Activated gamma-delta T cell (primary cell): Measurements from ENCODE around the gene PRSS38.

ENCODE experiments used
- DNase-seq: peaks from one replicate; lab custom pipeline; 2025; lab: John Stamatoyannopoulos, UW

Gene PRSS38

GRCh38 chr1:227793079-227793947 lies 22.2 kb upstream of the PRSS38 start:
- DNase-seq = no peak

DNA sequence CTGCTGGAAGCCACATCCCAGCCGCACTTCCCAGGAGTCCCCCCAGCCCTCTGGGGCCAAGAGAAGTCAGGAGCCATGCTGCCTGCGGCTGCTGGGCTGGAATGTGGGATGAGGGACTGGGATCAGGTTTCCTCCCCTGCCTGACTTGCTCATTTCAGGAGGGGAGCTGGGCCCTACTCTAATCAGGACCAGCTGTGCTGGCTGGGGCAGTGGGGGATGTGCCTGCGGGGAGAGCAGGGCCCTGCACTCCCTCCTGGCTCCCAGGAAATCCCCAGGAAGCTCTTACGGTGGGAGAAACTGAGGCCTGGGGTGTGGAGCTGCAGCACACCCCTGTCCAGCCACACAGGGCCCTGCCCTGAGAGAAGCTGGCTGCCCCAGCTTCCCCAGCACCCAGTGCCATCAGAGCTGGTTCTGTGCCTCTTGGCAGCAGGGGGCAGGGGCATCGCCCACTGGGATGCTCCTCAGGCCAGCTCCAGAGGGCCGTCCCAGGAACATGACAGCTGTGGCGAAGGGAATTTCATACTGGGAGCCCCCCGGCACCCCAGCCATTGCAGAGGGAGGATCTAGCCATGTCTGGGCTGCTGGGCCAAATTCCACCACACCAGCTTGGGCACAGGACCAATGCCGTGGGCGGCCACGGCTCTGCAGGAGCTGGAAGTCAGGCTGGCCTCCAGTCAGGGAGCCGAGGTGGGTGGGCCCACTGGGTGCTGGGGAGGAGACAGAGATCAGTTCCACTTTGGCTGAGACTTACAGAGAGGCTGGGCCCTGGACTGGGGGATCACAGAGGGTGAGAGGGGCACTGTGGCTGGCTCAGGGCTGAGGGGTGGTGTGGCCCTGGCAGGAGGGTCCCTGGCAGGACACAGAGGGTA lies 21.3 kb upstream of the PRSS38 start:
- no peak for DNase-seq

DNA sequence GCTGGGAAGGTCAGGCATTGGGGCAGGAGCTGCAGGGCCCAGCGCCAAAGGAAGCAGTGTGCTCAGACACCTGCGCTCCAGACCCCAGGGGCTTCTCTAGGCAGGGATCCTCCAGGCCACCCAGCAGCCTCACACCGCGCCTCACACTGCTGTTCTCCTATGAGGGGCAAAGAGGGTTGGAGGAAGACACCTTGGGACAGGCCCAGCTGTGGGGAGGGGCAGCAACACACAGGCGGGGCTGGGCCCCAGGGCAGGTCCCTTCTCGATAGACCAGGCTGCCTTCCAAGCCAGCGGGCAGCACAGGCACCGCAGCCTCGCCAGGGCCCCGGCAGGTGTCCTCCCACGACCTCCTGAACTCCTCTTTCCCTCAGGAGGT lies 20.7 kb upstream of the PRSS38 start:
- no peak for DNase-seq

GRCh38 chr1:227795732-227796131 lies 19.7 kb upstream of the PRSS38 start:
- no peak for DNase-seq

- no peak for DNase-seq
Measured at GRCh38 chr1:227796359-227796915, 19.0 kb upstream of the PRSS38 start.

- no peak for DNase-seq
Measured at GRCh38 chr1:227797144-227797543, 18.3 kb upstream of the PRSS38 start.

GRCh38 chr1:227797625-227798024 lies 17.9 kb upstream of the PRSS38 start:
- no peak for DNase-seq

DNA sequence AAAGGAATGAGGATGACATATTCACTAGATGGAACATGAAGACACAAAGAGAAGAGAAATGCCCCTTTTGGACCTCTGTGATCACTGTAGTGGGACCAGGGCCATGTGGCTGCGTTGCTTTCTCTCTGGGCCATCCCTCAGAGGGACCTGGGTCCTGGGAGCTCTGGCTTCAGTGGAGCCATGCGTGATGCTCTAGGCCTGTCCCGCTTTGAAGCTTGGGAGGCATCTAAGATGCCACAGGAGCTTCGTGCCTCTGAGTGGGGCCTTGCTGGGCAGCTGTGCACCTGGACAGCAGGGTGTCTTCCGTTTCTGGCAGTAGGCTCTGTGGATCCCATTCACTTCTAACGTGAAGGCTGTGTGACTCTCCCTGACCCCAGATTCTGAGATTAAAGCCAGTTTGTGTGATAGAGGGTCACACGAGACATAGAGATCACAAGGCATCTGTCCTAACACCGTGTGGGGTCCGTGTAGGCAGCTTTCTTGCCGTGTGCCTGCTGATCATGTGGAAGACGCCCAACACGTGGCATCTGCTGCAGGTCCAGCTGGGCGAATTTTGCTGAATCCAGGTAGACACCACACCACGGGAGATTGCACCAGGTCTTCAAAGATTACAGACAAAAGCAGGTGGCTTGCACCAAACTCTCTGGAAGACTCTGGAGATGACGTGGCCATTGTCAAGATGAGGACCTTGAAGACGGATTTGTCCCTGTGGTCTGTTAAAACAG lies 17.2 kb upstream of the PRSS38 start:
- DNase-seq = no peak

DNA sequence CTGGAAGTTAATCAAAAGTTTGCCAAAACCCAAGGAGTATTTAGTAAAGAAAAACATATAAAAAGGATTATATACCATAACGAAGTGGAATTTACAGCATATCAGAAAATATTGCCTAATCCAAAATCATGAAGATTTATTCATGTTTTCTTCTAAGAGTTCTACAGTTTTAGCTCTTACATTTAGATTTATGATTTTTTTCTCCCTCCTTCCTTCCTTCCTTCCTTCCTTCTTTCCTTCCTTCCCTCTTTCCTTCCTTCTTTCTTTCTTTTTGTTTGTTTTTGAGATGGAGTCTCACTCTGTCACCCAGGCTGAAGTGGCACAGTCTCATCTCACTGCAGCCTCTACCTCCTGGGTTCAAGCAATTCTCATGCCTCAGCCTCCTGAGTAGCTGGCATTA lies 15.7 kb upstream of the PRSS38 start:
- no peak for DNase-seq

- DNase-seq = no peak
Measured at GRCh38 chr1:227803933-227804332, 11.5 kb upstream of the PRSS38 start.

GRCh38 chr1:227805606-227806197 lies 9.8 kb upstream of the PRSS38 start:
- no peak for DNase-seq

- no peak for DNase-seq
Measured at GRCh38 chr1:227808566-227808965, 6.9 kb upstream of the PRSS38 start.

- DNase-seq = no peak
Measured at GRCh38 chr1:227809026-227809425, 6.4 kb upstream of the PRSS38 start.

GRCh38 chr1:227813962-227814361 lies 1.5 kb upstream of the PRSS38 start:
- DNase-seq = no peak

DNA sequence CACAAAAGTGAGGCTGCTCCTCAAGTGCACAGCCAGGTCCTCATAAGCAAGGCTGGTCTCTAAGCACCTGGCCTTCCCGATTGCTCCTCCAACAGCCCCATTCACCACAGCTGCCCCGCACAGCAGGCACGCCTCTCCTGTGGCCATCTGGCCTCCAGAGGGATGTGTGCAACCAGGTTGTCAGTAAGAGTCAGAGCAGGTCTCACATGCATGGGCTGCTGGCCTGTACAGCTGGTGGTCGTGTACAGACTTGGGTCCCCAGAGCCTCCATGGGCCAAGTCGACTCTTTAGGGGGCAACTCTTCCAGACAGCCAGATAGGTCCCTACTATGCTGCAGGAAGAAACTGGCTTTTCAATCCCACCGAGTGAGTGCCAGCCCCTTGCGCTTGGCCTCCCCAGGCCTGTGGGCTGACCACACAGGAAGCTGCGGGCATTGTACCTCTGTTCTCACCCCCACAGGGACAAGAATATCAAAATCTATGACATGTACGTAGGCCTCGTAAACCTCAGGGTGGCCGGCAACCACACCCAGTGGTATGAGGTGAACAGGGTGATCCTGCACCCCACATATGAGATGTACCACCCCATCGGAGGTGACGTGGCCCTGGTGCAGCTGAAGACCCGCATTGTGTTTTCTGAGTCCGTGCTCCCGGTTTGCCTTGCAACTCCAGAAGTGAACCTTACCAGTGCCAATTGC lies 1.4 kb downstream of the PRSS38 start:
- DNase-seq = no peak

GRCh38 chr1:227823537-227823936 lies 8.1 kb downstream of the PRSS38 start:
- no peak for DNase-seq

GRCh38 chr1:227824204-227824603 lies 8.7 kb downstream of the PRSS38 start:
- no peak for DNase-seq

DNA sequence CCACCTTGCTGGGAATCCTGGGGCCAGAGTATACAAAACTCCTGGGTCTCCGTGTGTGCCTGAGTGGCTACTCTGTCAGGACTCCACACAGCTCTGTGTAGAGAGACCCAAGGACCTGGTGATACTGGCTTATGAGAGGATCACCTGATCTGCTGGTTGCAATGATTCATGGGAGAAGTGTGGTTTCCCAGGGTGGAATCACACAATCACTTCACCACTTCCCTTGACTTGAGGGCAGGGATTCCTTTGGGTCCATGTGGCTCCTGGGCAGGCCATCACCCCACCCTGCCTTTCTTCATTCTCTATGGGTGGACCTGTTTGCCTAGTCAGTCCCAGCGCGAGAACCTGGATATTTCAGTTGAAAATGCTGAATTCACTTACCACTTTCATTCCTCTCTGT lies 13.3 kb downstream of the PRSS38 start:
- no peak for DNase-seq

DNA sequence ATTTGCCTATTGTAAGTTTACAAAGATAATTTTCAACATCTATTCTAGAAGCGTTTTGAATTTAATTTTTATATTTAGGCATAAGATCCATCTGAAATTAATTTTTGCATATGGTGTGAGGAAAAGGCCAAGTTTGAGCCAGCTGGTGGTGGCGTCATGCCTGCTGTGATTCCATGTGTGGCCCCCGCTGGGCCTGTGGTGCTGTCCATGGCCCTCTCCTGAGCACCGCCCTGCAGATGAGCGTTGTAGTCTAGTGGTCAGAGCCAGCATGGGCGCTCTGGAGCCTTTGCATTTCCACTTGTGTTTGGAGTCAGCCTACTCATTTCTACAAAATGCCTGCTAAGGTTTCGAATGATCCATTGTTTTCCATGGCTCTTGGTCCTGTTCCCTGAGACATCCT lies 22.7 kb downstream of the PRSS38 start:
- no peak for DNase-seq

- DNase-seq = no peak
Measured at GRCh38 chr1:227841096-227841495, 25.6 kb downstream of the PRSS38 start.
